GM13977 (cell line): ENCODE results near the gene UGT1A6.
"Not testable (repeated sequence)": the region's sequence is repeated elsewhere in the genome, so short reads cannot be mapped to it uniquely, and the experiment has no call there.

Experiments
- DNase-seq: peaks from one replicate; pipeline ENCODE4 v3.0.0; 2012; ENCODE audit warnings: low spot score
- CTCF ChIP-seq: IDR thresholded peaks from 2 replicates; pipeline ENCODE4 v1.5.1; 2012; ENCODE audit warnings: mild to moderate bottlenecking, control low read depth; ENCODE audit not compliant: insufficient read depth; ENCODE audit errors: extremely low read depth, missing control alignments
- in situ Hi-C: fragments of 300-500 bp; cut with MboI; formaldehyde crosslinking; loops from one replicate; pipeline ENCODE4 v1.12.0; 2022; ENCODE audit warnings: low sequenced_read_pairs, low pct_unique_long_range_greater_than_20kb, mixed read lengths, inconsistent platforms; ENCODE audit not compliant: unreplicated experiment

The UGT1A6 gene

GRCh38 chr2:233740870-233741269 lies 48.2 kb downstream of the UGT1A6 start:
- in situ Hi-C loops, result no loop called here
- TF ChIP-seq CTCF, result no peak
- DNase-seq, result no peak

- in situ Hi-C loops, result no loop called here
- no peak for TF ChIP-seq CTCF
- no peak for DNase-seq
These were observed 51.0 kb downstream of the UGT1A6 start for GRCh38 chr2:233743464-233744259.

DNA sequence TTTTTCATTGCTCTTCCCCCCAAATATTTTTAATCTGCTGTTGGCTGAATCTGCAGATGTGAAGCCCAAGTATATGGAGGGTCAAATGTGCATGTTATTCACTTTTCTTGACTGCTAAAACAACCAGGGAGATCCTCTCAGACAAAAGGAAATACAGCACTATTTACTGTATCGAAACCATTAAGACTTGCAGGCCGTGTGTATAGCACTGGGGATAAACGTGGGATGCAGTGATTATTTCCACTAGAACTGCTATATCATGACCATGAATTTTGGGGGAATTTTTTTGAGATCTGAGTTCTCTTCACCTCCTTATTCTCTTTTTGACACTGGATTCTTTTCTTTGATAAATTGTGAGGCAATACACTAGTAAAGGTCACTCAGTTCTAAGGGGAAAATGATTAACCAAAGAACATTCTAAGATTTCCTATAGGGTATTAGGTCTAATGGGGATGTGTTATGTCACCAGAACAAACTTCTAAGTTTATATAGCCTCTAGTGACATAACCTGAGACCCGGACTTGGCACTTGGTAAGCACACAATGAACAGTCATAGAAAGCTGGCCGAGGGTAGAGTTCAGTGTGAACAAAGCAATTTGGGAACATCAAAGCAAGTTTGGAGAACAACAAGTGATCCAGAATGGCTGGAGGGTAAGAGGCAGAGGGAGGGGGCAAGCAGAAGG lies 52.5 kb downstream of the UGT1A6 start:
- no peak for TF ChIP-seq CTCF
- in situ Hi-C loops, result no loop called here
- DNase-seq, result no peak

GRCh38 chr2:233745838-233746237 lies 53.1 kb downstream of the UGT1A6 start:
- DNase-seq, in situ Hi-C loops: not testable (repeated sequence)

- in situ Hi-C loops, result no loop called here
- TF ChIP-seq CTCF, result no peak
- DNase-seq, result no peak
These were observed 54.0 kb downstream of the UGT1A6 start for GRCh38 chr2:233746475-233747282.

- no peak for DNase-seq
- in situ Hi-C loops, result no loop called here
- TF ChIP-seq CTCF, result no peak
These were observed 54.5 kb downstream of the UGT1A6 start for GRCh38 chr2:233747283-233747544.

- DNase-seq, in situ Hi-C loops: not testable (repeated sequence)
These were observed 58.0 kb downstream of the UGT1A6 start for GRCh38 chr2:233750689-233751088.

GRCh38 chr2:233751212-233752009 lies 58.7 kb downstream of the UGT1A6 start:
- DNase-seq, in situ Hi-C loops: not testable (repeated sequence)
